ENCODE measurements around the gene ATP6V0E2. TPM values are rescaled to one million over a fixed set of nuclear protein-coding genes. Genes with fewer than 3 reads are reported as not detected.

ATP6V0E2 gene
- total and polyA plus RNA-seq, 5 experiments from 2014 or later = 81.7 to 253 (median 209) TPM

Other genes with a start within 250 kb of the ATP6V0E2 start
- gene ZNF467, start 100.4 kb upstream of the ATP6V0E2 start, total RNA-seq = 1 to 10 TPM in 1 of 2 experiments, under 1 TPM in 1; 0.88 to 2.0 TPM
- gene ZNF467, start 100.4 kb upstream of the ATP6V0E2 start, polyA plus RNA-seq = 1 to 10 TPM; 2.4 to 4.8 (median 4.4) TPM
- 10 to 100 TPM; 82.9 to 88.4 TPM for gene ZNF862, start 35.6 kb upstream of the ATP6V0E2 start, total RNA-seq
- gene ZNF862, start 35.6 kb upstream of the ATP6V0E2 start, polyA plus RNA-seq = 10 to 100 TPM in 1 of 3 donors, 1 to 10 TPM in 2; 6.1 to 10.6 (median 9.6) TPM